Transverse colon (tissue), 4 donors: ENCODE results near the gene FUT7.

Experiments used
- CTCF ChIP-seq, 5 experiments: fragments of 200-600 bp in 3 of 5; fragments of 450-650 bp in 2 of 5; sonication (generic) in 3 of 5; IDR thresholded peaks; 1 replicate in 2 of 5; 2 replicates in 3 of 5; pipeline ENCODE4 v1.5.1; 2016 to 2017; ENCODE audit warnings: antibody characterized with exemption in 5 of 5, inconsistent platforms in 3 of 5, mild to moderate bottlenecking in 2 of 5, moderate library complexity in 1 of 5
- POLR2A ChIP-seq: fragments of 450-650 bp; IDR thresholded peaks from one replicate; pipeline ENCODE4 v1.6.1; 2016; ENCODE audit warnings: antibody characterized with exemption, mild to moderate bottlenecking, moderate library complexity
- POLR2AphosphoS5 ChIP-seq, 3 donors: sonication (generic); formaldehyde crosslinking; IDR thresholded peaks; one replicate each; pipeline ENCODE4 v1.6.1; 2016; ENCODE audit warnings: antibody characterized with exemption in 3 of 3

GRCh38 chr9:137011907-137012675 lies 19.8 kb downstream of the FUT7 start:
- TF ChIP-seq CTCF (IDR thresholded peaks at IDR 0.05) (no peak), POLR2AphosphoS5 (IDR thresholded peaks at IDR 0.05) (no peak), POLR2A (no peak)
